HuH-7 (cell line): ENCODE measurements around the gene WDR7.
A peak's percentile ranks its signal among the peaks of the same experiment; 100 is the strongest.

Experiments
- DNase-seq: peaks from one replicate; pipeline ENCODE4 v3.0.0; 2011; ENCODE audit warnings: low spot score

WDR7 gene

GRCh38 chr18:56937874-56938430, 286.8 kb downstream of the WDR7 start:
- no peak for DNase-seq

GRCh38 chr18:56945171-56946083, 294.3 kb downstream of the WDR7 start:
- no peak for DNase-seq

- no peak for DNase-seq
These were observed 296.1 kb downstream of the WDR7 start for GRCh38 chr18:56947236-56947635.

GRCh38 chr18:56952026-56952425, 300.9 kb downstream of the WDR7 start:
- DNase-seq, result no peak

GRCh38 chr18:56953428-56954198, 302.5 kb downstream of the WDR7 start:
- no peak for DNase-seq

- DNase-seq, result no peak
These were observed 304.3 kb downstream of the WDR7 start for GRCh38 chr18:56955490-56955889.

GRCh38 chr18:56959120-56959519, 308.0 kb downstream of the WDR7 start:
- no peak for DNase-seq

- DNase-seq, result no peak
These were observed 311.2 kb downstream of the WDR7 start for GRCh38 chr18:56962322-56962721.

- DNase-seq, result no peak
These were observed 315.9 kb downstream of the WDR7 start for GRCh38 chr18:56967035-56967434.

- DNase-seq, result no peak
These were observed 322.3 kb downstream of the WDR7 start for GRCh38 chr18:56973487-56973886.

GRCh38 chr18:56974141-56974540, 323.0 kb downstream of the WDR7 start:
- DNase-seq, result no peak

- no peak for DNase-seq
These were observed 324.1 kb downstream of the WDR7 start for GRCh38 chr18:56975276-56975675.

GRCh38 chr18:56977309-56977708, 326.1 kb downstream of the WDR7 start:
- DNase-seq, result no peak

GRCh38 chr18:56977771-56978170, 326.6 kb downstream of the WDR7 start:
- no peak for DNase-seq

- DNase-seq, result no peak
These were observed 329.0 kb downstream of the WDR7 start for GRCh38 chr18:56980151-56980550.

- DNase-seq, result no peak
These were observed 331.6 kb downstream of the WDR7 start for GRCh38 chr18:56982766-56983165.

- DNase-seq, result no peak
These were observed 332.3 kb downstream of the WDR7 start for GRCh38 chr18:56983275-56983992.

- DNase-seq, result no peak
These were observed 333.6 kb downstream of the WDR7 start for GRCh38 chr18:56984731-56985130.

- peak; percentile 17 for DNase-seq
These were observed 335.7 kb downstream of the WDR7 start for GRCh38 chr18:56986829-56987228.

- DNase-seq, result no peak
These were observed 336.1 kb downstream of the WDR7 start for GRCh38 chr18:56987236-56987635.

GRCh38 chr18:56988022-56988421, 336.9 kb downstream of the WDR7 start:
- DNase-seq, result no peak

- DNase-seq, result no peak
These were observed 339.5 kb downstream of the WDR7 start for GRCh38 chr18:56990678-56991077.
